ENCODE data around the gene ANKH. TPM values are rescaled to one million over a fixed set of nuclear protein-coding genes. Genes with fewer than 3 reads are reported as not detected.

ANKH gene
- polyA plus RNA-seq, 3 donors = 2.4 to 6.3 (median 3.1) TPM

- Mint-ChIP-seq H3K4me1 (peaks cover 1% of the 10 kb centered on the region), H3K4me3 (no peak overlapping the region), H3K9me3 (peaks cover 0 to 2% (median 0%) of the 10 kb centered on the region in 7 donors), H3K27me3 (ENCODE audit: low read depth in 3 of 3) (peaks cover 0 to 2% (median 0%) of the 10 kb centered on the region in 3 donors), H3K27ac (peak overlapping the region in 1 of 7 donors; percentile 11), H3K36me3 (no peaks in the 10 kb centered on the region)
- Histone ChIP-seq H3K4me2 (replicated peaks; ENCODE audit: extremely low read depth, low read length, poor library complexity, severe bottlenecking) (no peak overlapping the region), H3K79me2 (ENCODE audit: insufficient read depth, low read length) (no peaks in the 10 kb centered on the region), H2AFZ (ENCODE audit: insufficient read depth, low read depth, low read length, poor library complexity, severe bottlenecking) (no peak overlapping the region), H3K9me3 (replicated peaks in 1 of 2; ENCODE audit: control insufficient read depth in 1 of 2, insufficient read depth in 1 of 2, low read length in 2 of 2) (no peaks in the 10 kb centered on the region), H4K20me1 (ENCODE audit: insufficient read depth, low read length) (no peaks in the 10 kb centered on the region), H3K4me3 (replicated peaks in 1 of 3; ENCODE audit: low read depth in 2 of 3, low read length in 3 of 3) (no peak overlapping the region), H3K27me3 (ENCODE audit: control insufficient read depth in 2 of 2, insufficient read depth in 2 of 2, low read length in 2 of 2) (no peaks in the 10 kb centered on the region), H3K4me1 (ENCODE audit: control insufficient read depth in 1 of 2, insufficient read depth in 2 of 2, low read length in 2 of 2) (no peaks in the 10 kb centered on the region), H3K9ac (ENCODE audit: insufficient read depth, low read length, poor library complexity, severe bottlenecking) (no peak overlapping the region), H3K36me3 (replicated peaks in 1 of 2; ENCODE audit: control insufficient read depth in 1 of 2, insufficient read depth in 2 of 2, low read length in 2 of 2) (no peaks in the 10 kb centered on the region), H3K27ac (ENCODE audit: low read depth in 1 of 2, low read length in 2 of 2) (no peak overlapping the region)
- DNase-seq = no peak
- 79% methylated on average over 2 of the region's 4 CpGs for WGBS (ENCODE audit: insufficient coverage)
- no peak for TF ChIP-seq CTCF (IDR thresholded peaks at IDR 0.05)
- intact Hi-C loops (cut with micrococcal nuclease) = no loop called here
These were observed 10.3 kb downstream of the ANKH start for GRCh38 chr5:14861123-14861765.

- Mint-ChIP-seq H3K9me3 (peaks cover 0 to 3% (median 0%) of the 10 kb centered on the region in 7 donors), H3K4me3 (no peak overlapping the region), H3K36me3 (no peaks in the 10 kb centered on the region), H3K4me1 (peaks cover 12% of the 10 kb centered on the region), H3K27ac (no peak overlapping the region), H3K27me3 (ENCODE audit: low read depth in 3 of 3) (peaks cover 0 to 1% (median 0%) of the 10 kb centered on the region in 3 donors)
- Histone ChIP-seq H4K20me1 (ENCODE audit: insufficient read depth, low read length) (no peaks in the 10 kb centered on the region), H3K9ac (ENCODE audit: insufficient read depth, low read length, poor library complexity, severe bottlenecking) (no peak overlapping the region), H3K36me3 (replicated peaks in 1 of 2; ENCODE audit: control insufficient read depth in 1 of 2, insufficient read depth in 2 of 2, low read length in 2 of 2) (no peaks in the 10 kb centered on the region), H3K27ac (ENCODE audit: low read depth in 1 of 2, low read length in 2 of 2) (no peak overlapping the region), H3K9me3 (replicated peaks in 1 of 2; ENCODE audit: control insufficient read depth in 1 of 2, insufficient read depth in 1 of 2, low read length in 2 of 2) (no peaks in the 10 kb centered on the region), H3K4me2 (replicated peaks; ENCODE audit: extremely low read depth, low read length, poor library complexity, severe bottlenecking) (no peak overlapping the region), H3K4me3 (replicated peaks in 1 of 3; ENCODE audit: low read depth in 2 of 3, low read length in 3 of 3) (no peak overlapping the region), H3K27me3 (ENCODE audit: control insufficient read depth in 2 of 2, insufficient read depth in 2 of 2, low read length in 2 of 2) (no peaks in the 10 kb centered on the region), H3K4me1 (ENCODE audit: control insufficient read depth in 1 of 2, insufficient read depth in 2 of 2, low read length in 2 of 2) (peaks cover 4 to 9% of the 10 kb centered on the region in 2 donors), H2AFZ (ENCODE audit: insufficient read depth, low read depth, low read length, poor library complexity, severe bottlenecking) (no peak overlapping the region), H3K79me2 (ENCODE audit: insufficient read depth, low read length) (no peaks in the 10 kb centered on the region)
- TF ChIP-seq CTCF (IDR thresholded peaks at IDR 0.05) = no peak
- intact Hi-C loops (cut with micrococcal nuclease) = no loop called here
- WGBS (ENCODE audit: insufficient coverage) = 90% methylated on average over 5 of the region's 7 CpGs
- no peak for DNase-seq
These were observed 11.6 kb downstream of the ANKH start for GRCh38 chr5:14859980-14860379.
